Smooth muscle cell (in vitro differentiated cells): ENCODE data around the gene CCDC28B. TPM values are rescaled to one million over a fixed set of nuclear protein-coding genes. Genes with fewer than 3 reads are reported as not detected.

ENCODE experiments used
- DNase-seq: peaks from one replicate; lab custom pipeline; 2025; ENCODE audit not compliant: unreplicated experiment; lab: John Stamatoyannopoulos, UW
- H2AFZ ChIP-seq: fragments of 200-600 bp; sonication (generic); 2 replicates; pipeline ENCODE4 v1.6.0; 2016; ENCODE audit warnings: antibody characterized with exemption, low read depth, mild to moderate bottlenecking
- H3F3A ChIP-seq: fragments of 200-600 bp; sonication (generic); 2 replicates; pipeline ENCODE4 v1.6.0; 2017; ENCODE audit warnings: antibody characterized with exemption, low read depth
- H3K27ac ChIP-seq: fragments of 200-600 bp; sonication (generic); 2 replicates; pipeline ENCODE4 v1.5.1; 2016; ENCODE audit warnings: low read depth, mild to moderate bottlenecking
- H3K27me3 ChIP-seq: fragments of 200-600 bp; sonication (generic); 2 replicates; pipeline ENCODE4 v1.6.1; 2016; ENCODE audit warnings: low read depth, mild to moderate bottlenecking
- H3K36me3 ChIP-seq: fragments of 200-600 bp; sonication (generic); 2 replicates; pipeline ENCODE4 v1.5.1; 2016; ENCODE audit warnings: low read depth
- H3K4me1 ChIP-seq: fragments of 200-600 bp; sonication (generic); 2 replicates; pipeline ENCODE4 v1.5.1; 2016; ENCODE audit warnings: low read depth
- H3K4me2 ChIP-seq: fragments of 200-600 bp; sonication (generic); 2 replicates; pipeline ENCODE4 v1.6.0; 2016; ENCODE audit warnings: mild to moderate bottlenecking
- H3K4me3 ChIP-seq: fragments of 200-600 bp; sonication (generic); 2 replicates; pipeline ENCODE4 v1.5.1; 2016; ENCODE audit warnings: mild to moderate bottlenecking
- H3K79me2 ChIP-seq: fragments of 200-600 bp; sonication (generic); 2 replicates; pipeline ENCODE4 v1.6.0; 2016; ENCODE audit warnings: low read depth, mild to moderate bottlenecking
- H3K9ac ChIP-seq: fragments of 200-600 bp; sonication (generic); 2 replicates; pipeline ENCODE4 v1.6.0; 2016; ENCODE audit warnings: low read depth
- H3K9me3 ChIP-seq: fragments of 200-600 bp; sonication (generic); replicated peaks from 2 replicates; pipeline ENCODE4 v1.5.1; 2016; ENCODE audit warnings: low read depth
- H4K20me1 ChIP-seq: fragments of 200-600 bp; sonication (generic); 2 replicates; pipeline ENCODE4 v1.6.0; 2016; ENCODE audit warnings: low read depth
- WGBS: methylation state at CpG from one replicate; pipeline ENCODE4 v1.1.7; 2016; ENCODE audit warnings: low lambda C conversion rate; 5-methylcytosine and 5-hydroxymethylcytosine counted together
- polyA plus RNA-seq: library from polyadenylated mRNA; unstranded; fragments of >200 nt; fragmentation: Nextera tagmentation; extraction: Ambion mirVana; gene quantifications from 2 replicates; pipeline ENCODE4 v1.2.1, GENCODE V29; 2016
- total RNA-seq: library from RNA; depleted of rRNA; stranded (reverse); fragments of >200 nt; gene quantifications from 2 replicates; pipeline ENCODE4 v1.2.3, GENCODE V29; 2014
- TF ChIP-seq, protein P1 (sequence below): fragments of 200-600 bp; sonication (generic); IDR thresholded peaks from 2 replicates; pipeline ENCODE4 v1.5.1; 2017; ENCODE audit warnings: borderline replicate concordance, mild to moderate bottlenecking, antibody characterized with exemption; ENCODE audit not compliant: insufficient read depth, poor library complexity, severe bottlenecking

CCDC28B gene
- total and polyA plus RNA-seq, 2 experiments from 2014 or later: 41.6 to 58.9 TPM

DNA sequence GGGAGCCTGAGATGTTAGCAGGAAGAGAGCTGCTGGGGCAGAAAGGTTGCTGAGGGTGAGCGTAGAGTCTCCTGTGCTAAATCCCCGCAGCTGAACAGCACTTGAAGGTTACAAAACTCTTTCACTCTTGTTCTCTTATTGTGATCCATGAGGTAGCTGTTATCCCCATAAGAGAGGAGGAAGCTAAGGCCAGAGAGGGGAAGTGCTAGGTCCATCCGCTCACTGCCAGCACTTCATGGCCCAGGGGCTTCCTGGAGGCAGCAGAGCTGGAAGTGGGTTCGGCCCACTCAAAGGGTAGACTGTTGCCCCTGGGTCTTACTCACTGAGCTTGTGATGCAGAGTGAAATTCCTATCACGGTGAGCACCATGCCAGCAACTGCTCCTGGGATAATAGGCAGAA is 16.2 kb downstream of the CCDC28B start:
- no peaks in the 10 kb centered on the region for H4K20me1 ChIP-seq
- 100% methylated on average over 5 of the region's 5 CpGs for WGBS
- DNase-seq: no peak

DNA sequence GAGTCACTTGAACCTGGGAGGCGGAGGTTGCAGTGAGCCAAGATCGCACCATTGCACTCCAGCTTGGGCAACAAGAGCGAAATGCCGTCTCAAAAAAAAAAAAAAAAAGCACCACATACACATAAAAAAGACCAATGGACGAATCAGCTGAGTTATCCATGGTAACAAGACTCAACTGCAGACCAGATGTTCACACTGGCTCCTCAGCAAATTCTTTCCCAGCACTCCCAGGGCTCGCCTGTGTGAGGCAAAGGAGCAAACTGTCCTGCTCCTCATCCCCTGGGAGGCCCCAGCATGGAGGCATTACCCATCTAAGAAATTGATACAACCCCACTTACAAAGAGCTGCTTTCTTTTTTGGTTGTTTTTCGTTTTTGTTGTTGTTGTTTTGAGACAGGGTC is 18.6 kb downstream of the CCDC28B start:
- no peaks in the 10 kb centered on the region for H3K36me3 ChIP-seq
- peaks cover 45% of the 10 kb centered on the region for H3K79me2 ChIP-seq
- no peak overlapping the region for H3K4me2 ChIP-seq
- H2AFZ ChIP-seq: no peak overlapping the region
- no peaks in the 10 kb centered on the region for H3K27me3 ChIP-seq
- H3K4me1 ChIP-seq: peaks cover 15% of the 10 kb centered on the region
- H3K27ac ChIP-seq: no peak overlapping the region
- H3F3A ChIP-seq: no peaks in the 10 kb centered on the region
- H3K9me3 ChIP-seq: no peaks in the 10 kb centered on the region
- 88% methylated on average over 7 of the region's 7 CpGs for WGBS
- H4K20me1 ChIP-seq: no peaks in the 10 kb centered on the region
- TF ChIP-seq, protein P1, sequence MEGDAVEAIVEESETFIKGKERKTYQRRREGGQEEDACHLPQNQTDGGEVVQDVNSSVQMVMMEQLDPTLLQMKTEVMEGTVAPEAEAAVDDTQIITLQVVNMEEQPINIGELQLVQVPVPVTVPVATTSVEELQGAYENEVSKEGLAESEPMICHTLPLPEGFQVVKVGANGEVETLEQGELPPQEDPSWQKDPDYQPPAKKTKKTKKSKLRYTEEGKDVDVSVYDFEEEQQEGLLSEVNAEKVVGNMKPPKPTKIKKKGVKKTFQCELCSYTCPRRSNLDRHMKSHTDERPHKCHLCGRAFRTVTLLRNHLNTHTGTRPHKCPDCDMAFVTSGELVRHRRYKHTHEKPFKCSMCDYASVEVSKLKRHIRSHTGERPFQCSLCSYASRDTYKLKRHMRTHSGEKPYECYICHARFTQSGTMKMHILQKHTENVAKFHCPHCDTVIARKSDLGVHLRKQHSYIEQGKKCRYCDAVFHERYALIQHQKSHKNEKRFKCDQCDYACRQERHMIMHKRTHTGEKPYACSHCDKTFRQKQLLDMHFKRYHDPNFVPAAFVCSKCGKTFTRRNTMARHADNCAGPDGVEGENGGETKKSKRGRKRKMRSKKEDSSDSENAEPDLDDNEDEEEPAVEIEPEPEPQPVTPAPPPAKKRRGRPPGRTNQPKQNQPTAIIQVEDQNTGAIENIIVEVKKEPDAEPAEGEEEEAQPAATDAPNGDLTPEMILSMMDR: no peak
- no peak overlapping the region for H3K4me3 ChIP-seq
- no peak overlapping the region for H3K9ac ChIP-seq
- no peak for DNase-seq

More for the DNA sequence above, 16.2 kb downstream of the CCDC28B start:
- no peaks in the 10 kb centered on the region for H3K27me3 ChIP-seq
- no peaks in the 10 kb centered on the region for H3F3A ChIP-seq
- H2AFZ ChIP-seq: no peak overlapping the region
- H3K9me3 ChIP-seq: no peaks in the 10 kb centered on the region
- H3K4me3 ChIP-seq: no peak overlapping the region
- H3K79me2 ChIP-seq: peaks cover 21% of the 10 kb centered on the region
- peaks cover 6% of the 10 kb centered on the region for H3K4me1 ChIP-seq
- H3K9ac ChIP-seq: no peak overlapping the region
- no peak overlapping the region for H3K27ac ChIP-seq
- H3K36me3 ChIP-seq: no peaks in the 10 kb centered on the region
- TF ChIP-seq, protein P1: no peak
- no peak overlapping the region for H3K4me2 ChIP-seq

DNA sequence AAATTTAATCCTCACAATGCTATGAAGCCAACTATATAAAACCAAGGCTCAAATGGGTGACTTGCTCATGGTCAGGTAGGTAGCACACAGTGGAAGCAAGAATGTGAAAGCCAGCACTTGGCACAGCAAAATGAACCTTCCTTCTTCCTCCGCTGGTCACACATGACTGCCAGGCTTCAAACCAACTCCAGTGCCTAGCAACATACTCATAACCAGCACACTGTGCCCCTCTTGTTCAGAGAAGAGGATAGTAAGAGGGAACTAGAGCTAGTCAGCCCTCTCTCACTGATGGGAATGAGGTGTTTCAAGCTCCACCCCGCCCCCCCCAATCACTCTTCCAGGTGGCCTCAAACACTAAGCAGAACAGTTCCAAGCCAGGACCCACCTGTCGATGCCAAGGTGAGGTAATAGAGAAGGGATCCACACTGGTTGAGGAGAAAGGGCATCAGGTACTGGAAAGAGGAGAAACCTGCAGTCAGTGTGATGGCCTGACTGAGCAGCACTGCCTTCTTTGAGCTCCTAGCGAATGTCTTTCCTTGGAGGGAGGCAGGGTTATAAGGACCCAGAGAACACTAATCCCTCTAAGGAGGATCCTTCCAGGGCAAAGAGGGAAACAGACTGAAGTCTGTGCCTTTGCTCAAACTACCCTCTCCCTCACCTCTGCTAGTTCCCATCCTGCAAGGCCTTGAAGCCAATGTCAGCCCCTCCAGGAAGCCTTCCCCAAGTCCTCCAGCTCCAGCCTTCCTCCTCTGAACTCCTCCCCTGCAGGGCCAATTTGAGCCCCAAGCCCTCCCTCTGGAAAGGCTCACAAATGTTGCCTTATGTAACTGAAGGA is 20.6 kb downstream of the CCDC28B start:
- Histone ChIP-seq H3K4me1 (peaks cover 15% of the 10 kb centered on the region), H3K79me2 (peaks cover 45% of the 10 kb centered on the region), H3K27ac (peak overlapping the region; percentile 95), H3K36me3 (no peaks in the 10 kb centered on the region), H2AFZ (peak overlapping the region; percentile 94), H4K20me1 (no peaks in the 10 kb centered on the region), H3F3A (no peaks in the 10 kb centered on the region), H3K4me2 (peak overlapping the region; percentile 91), H3K27me3 (no peaks in the 10 kb centered on the region), H3K9me3 (no peaks in the 10 kb centered on the region), H3K4me3 (peak overlapping the region; percentile 98), H3K9ac (peak overlapping the region; percentile 97)
- no peak for DNase-seq
- TF ChIP-seq, protein P1: no peak
- WGBS: 95% methylated on average over 4 of the region's 4 CpGs

DNA sequence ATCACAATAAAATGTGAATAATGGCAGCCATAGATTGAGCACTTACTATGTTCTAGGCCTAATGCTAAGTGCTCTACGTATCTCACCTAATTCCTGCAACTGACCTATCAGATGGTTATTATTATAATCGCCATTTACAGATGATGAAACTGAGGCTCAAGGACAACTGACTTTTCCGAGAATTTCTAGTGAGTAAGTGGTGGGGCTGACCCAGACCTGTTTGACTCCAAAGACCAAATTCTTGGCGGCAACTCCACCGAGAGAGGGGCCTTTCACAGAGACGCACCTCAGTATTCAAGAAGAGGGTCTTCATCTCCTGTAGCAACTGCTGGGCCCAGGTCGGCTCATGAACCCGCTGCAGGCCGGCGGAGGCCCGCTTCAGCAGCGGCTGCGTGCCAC is 21.2 kb downstream of the CCDC28B start:
- peak overlapping the region; percentile 94 for H2AFZ ChIP-seq
- peak overlapping the region; percentile 98 for H3K4me3 ChIP-seq
- H3K9me3 ChIP-seq: no peaks in the 10 kb centered on the region
- no peaks in the 10 kb centered on the region for H3K36me3 ChIP-seq
- peaks cover 45% of the 10 kb centered on the region for H3K79me2 ChIP-seq
- DNase-seq: no peak
- TF ChIP-seq, protein P1: no peak
- WGBS: 8% methylated on average over 13 of the region's 13 CpGs
- H3K27ac ChIP-seq: peak overlapping the region; percentile 95
- peak overlapping the region; percentile 97 for H3K9ac ChIP-seq
- no peaks in the 10 kb centered on the region for H3F3A ChIP-seq
- peaks cover 15% of the 10 kb centered on the region for H3K4me1 ChIP-seq
- peak overlapping the region; percentile 91 for H3K4me2 ChIP-seq
- H3K27me3 ChIP-seq: no peaks in the 10 kb centered on the region
- no peaks in the 10 kb centered on the region for H4K20me1 ChIP-seq
